GM12874 (cell line): ENCODE measurements around the gene MSH5.

Source experiments
- TF ChIP-seq, protein P1 (sequence below): IDR thresholded peaks from 2 replicates; pipeline ENCODE4 v1.5.1; 2011; ENCODE audit warnings: low read depth, mild to moderate bottlenecking, control low read depth, low read length, moderate library complexity; ENCODE audit not compliant: insufficient read depth

MSH5 gene

DNA sequence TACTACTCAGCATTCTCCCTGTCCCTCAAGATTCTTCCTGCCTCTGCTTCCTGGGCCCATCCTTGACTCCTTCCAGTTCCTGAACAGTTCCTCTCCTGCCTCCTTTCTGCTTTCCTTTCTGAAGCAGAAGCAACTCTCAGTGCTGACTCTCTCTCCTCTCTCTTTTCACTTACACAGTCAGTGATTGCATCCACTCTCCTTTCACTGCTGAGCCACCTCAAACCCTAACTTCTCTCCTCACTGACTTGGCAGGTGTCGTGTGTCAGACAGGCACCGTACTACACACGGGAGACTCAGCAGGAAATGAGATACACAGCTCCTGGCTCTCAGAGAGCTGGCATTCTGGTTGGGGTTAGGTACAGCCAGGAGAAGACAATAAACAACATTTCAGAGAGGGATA lies 42.2 kb upstream of the MSH5 start:
- TF ChIP-seq, protein P1, sequence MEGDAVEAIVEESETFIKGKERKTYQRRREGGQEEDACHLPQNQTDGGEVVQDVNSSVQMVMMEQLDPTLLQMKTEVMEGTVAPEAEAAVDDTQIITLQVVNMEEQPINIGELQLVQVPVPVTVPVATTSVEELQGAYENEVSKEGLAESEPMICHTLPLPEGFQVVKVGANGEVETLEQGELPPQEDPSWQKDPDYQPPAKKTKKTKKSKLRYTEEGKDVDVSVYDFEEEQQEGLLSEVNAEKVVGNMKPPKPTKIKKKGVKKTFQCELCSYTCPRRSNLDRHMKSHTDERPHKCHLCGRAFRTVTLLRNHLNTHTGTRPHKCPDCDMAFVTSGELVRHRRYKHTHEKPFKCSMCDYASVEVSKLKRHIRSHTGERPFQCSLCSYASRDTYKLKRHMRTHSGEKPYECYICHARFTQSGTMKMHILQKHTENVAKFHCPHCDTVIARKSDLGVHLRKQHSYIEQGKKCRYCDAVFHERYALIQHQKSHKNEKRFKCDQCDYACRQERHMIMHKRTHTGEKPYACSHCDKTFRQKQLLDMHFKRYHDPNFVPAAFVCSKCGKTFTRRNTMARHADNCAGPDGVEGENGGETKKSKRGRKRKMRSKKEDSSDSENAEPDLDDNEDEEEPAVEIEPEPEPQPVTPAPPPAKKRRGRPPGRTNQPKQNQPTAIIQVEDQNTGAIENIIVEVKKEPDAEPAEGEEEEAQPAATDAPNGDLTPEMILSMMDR = no peak

DNA sequence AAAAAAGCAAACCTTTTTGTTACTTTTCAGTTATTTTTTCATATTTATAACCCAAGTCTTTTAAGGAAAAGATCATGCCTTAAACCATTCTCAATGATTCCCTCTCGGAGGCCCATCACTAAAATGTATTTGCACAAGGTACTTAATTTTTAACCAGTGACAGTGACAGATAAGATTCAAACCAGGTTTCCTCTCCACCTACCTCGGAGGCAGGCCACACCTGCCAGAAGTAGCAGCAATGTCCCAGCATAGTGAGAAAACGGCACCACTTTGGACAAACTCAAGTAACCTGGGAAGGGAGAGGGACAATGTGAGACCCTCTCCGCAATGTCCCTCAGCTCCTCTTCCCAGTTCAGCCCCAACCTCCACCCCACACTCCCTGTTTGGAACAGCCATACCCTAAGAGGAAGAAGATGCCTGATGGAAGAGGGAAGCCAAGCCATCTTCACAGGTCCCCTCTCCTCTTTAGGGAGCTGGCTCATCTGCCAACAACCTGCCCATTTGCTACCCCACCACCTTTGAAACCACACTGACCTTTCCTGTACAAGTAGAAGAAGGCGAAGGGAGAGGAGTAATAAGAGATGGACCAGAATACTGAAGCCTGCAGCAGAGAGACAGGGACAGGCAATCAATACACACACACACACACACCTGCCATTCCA lies 38.9 kb upstream of the MSH5 start:
- TF ChIP-seq, protein P1 = no peak

DNA sequence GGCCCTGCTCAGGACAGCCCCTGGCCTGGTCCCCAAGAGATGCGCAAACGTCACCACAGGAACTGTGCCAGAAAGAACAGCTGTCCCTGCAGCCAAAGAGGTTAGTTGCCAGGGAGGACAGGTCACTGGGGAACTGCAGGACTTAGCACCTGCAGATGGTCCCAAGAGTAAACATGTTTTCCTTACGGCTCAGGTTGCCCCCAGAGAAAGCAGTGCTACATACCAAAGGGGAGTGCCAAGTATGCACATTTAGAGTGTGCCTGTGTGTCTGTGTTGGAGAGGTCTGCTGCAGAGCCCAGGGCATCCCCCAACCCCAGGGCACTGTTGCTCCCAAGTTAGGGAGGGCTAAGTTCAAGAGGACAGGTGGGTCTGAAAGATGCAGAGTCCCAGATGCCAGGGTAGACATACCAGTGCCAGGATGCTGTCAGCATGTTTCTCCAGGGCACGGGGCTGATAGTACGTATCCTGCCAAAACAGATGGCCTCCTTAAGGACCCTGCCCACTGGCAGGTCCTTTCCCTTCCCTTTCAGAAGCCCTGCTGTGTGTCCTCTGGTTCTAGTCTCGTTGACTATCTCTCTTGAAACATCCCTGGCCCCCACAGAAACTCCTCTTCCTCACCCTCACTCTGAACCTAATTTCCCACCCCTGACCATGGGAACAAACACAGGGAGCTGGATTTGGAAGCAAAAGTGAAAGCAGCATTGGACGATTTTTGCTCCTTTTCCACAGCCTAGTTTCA lies 38.0 kb upstream of the MSH5 start:
- TF ChIP-seq, protein P1 = no peak

DNA sequence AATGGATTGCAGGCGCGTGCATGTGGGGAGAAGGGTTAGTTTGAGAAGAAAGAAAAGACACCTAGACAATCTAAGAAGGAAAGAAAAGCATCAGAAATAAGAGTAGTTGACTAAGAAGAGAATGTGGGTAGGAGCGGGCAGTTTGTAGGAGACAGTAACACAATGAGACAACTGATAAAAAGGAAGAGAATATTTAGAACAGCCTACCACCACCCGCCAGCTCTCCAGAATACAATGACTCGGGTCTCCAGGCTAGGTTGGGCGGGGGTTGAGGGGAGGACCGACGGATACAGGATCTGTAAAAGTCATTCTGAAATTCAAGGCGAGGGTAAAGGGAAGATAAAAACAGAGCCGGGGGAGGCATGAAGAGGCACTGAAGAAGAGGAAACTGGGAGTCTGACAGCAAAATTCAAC lies 37.4 kb upstream of the MSH5 start:
- TF ChIP-seq, protein P1 = no peak

DNA sequence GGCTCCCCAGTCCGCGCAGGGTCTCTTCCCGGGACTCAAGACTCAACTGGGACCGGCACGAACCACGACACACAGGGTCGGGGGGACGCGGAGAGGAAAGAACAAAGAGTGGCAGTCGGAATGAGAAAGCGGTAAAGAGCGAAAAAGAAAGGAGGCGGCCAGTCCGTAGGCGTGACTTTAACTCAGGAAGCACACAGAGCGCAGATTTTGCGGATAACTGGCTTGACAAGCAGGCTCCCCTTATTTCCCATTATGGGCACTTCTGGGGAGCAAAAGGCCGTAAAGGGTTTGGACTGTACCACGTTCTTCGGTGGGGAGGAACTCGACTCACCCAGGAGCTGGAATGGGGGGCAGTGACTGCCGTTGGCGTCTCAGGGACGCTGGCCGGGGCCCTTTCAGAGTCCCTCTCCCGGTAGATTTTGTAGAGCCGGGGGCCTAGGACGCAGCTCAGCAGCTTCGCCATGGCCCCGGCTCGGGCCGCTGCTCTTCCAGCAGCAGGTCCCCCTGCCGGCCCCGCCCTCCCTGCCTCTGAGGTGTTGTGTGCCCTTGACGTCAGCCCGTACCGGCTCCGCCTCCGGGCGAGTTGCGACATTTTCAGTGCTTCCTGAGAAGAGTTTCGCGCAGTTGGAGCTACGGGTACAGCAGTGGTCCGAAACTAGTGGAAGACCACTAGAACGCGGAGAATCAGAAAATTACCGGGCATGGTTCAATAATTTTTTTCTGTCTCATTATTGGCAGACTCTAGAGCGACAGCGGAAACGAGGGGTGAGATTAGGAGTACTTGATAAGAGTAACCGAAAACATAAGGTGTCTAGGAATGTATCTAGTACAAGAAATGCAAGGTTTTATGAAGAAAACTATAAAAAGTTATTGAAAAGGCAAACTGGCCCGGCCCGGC lies 36.7 kb upstream of the MSH5 start, which contains the start of gene ABHD16A:
Gene ABHD16A, minus strand, starts transcription at position 506 of the 898 bp plus-strand sequence. Its CDS starts 43 bp downstream, at position 463.
- TF ChIP-seq, protein P1 = no peak

DNA sequence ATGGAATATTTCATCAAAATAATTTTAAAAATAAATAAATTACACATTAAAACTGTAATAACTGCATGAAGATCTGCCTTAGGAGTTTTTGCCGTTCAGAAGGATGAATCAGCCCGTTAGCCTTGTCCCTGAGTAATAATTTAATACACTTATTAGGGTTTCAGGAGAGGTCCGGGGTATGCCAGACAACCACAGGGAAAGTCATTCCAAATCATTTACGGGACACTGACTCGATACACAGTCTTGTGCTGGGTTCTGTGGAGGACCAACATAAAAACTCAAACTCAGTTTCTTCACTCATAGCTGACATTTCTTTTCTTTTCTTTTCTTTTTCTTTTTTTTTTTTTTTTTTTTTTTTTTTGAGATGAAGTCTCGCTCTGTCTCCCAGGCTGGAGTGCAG lies 33.9 kb upstream of the MSH5 start:
- TF ChIP-seq, protein P1 = no peak

DNA sequence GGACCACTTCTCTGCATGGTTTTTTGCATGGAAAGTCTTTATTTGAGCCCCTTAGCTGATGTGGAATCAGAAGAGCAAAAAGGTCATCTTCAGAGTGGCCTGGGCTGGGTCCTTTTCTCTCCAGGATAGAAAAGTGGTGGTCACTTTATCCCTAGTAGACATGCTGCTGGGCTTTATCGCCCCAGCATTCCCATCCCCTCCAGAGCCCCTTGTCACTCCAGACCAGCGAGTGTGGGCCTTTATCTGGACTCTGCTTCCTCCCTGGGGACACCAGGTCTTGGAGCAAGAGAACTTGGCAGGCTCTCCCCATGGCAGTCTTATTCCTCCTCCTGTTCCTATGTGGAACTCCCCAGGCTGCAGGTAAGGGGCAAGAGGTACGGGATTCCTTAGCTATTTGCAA lies 33.2 kb upstream of the MSH5 start, which contains the start of gene LY6G6F:
Gene LY6G6F, plus strand, starts transcription at position 268 of the 400 bp plus-strand sequence. Its CDS starts 41 bp downstream, at position 309.
- TF ChIP-seq, protein P1 = no peak
